ENCODE measurements around the gene ZSCAN31.

The ZSCAN31 gene

GRCh38 chr6:28281288-28282064 is 54.5 kb downstream of the ZSCAN31 start, which contains the start of gene PGBD1:
Gene PGBD1 (plus strand): TSS chr6:28281572. CDS start chr6:28283814, 2,242 bp downstream.
- Histone ChIP-seq H3K36me3 (ENCODE audit: insufficient read depth, low read length) (peaks cover 10% of the 10 kb centered on the region; the same call in 1 of the 2 replicates), H3K79me2 (ENCODE audit: insufficient read depth, low read length) (peaks cover 25% of the 10 kb centered on the region; the same call in 1 of the 2 replicates), H3K27me3 (ENCODE audit: insufficient read depth, low read length, poor library complexity, severe bottlenecking) (no peaks in the 10 kb centered on the region), H3K9me2 (replicated peaks; ENCODE audit: low read depth, low read length) (no peaks in the 10 kb centered on the region), H4K20me1 (ENCODE audit: insufficient read depth, low read length, poor library complexity, severe bottlenecking) (no peaks in the 10 kb centered on the region), H3K4me2 (ENCODE audit: low read depth, low read length, poor library complexity, severe bottlenecking) (peak within 1 kb of the TSS; percentile 66), H3K9me3 (ENCODE audit: insufficient read depth, low read depth, low read length) (no peaks in the 10 kb centered on the region), H3K4me3 (ENCODE audit: low read length, poor library complexity, severe bottlenecking) (peak within 1 kb of the TSS; percentile 83), H3F3A (ENCODE audit: low read depth) (no peaks in the 10 kb centered on the region), H3K4me1 (ENCODE audit: insufficient read depth, low read length, poor library complexity, severe bottlenecking) (peaks cover 29% of the 10 kb centered on the region), H3K9ac (ENCODE audit: low read depth, low read length, poor library complexity, severe bottlenecking) (peak within 1 kb of the TSS; percentile 79), H2AFZ (ENCODE audit: low read length) (peak within 1 kb of the TSS; percentile 89)
- peak; percentile 16; the same call in 1 of the 2 replicates for TF ChIP-seq CTCF (conservative IDR thresholded peaks at IDR 0.05; ENCODE audit: low read length)
- no peak for TF ChIP-seq EZH2phosphoT487 (IDR thresholded peaks at IDR 0.05; ENCODE audit: borderline replicate concordance)

DNA sequence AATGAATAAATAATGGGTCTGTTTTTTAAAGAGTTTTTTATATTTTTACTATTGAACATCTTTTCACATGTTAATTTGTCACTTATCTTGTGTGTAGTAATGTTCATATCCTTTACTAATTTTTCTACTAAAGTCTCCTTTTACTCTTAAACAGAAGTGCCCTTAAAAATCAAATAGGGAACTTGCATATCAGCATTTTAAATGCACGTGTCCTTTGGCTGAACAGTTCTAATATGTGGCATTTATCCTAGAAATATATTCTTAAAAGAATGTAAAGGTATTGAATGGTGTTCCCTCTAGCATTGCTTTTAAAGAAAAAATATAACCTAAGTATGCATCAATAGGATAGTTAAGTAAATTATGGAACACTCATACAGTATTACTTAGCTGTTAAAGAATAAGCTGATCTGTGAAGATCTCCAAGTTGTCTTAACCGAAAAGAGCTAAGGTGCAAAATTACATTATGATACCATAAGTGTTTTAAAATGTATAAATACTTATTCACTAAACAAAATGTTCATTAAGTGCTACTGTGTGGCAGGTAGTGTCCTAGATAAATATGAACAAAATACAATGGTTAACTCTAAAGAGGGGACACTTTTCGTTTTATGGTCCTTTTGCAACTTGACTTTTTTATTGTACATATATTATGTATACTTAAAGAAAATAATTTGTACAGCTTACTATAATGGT is 55.2 kb downstream of the ZSCAN31 start:
- Histone ChIP-seq H3K79me2 (ENCODE audit: insufficient read depth, low read length) (peaks cover 25% of the 10 kb centered on the region; the same call in 1 of the 2 replicates), H3K4me3 (ENCODE audit: low read length, poor library complexity, severe bottlenecking) (peak overlapping the region; percentile 83), H2AFZ (ENCODE audit: low read length) (peak overlapping the region; percentile 89), H3F3A (ENCODE audit: low read depth) (no peaks in the 10 kb centered on the region), H3K27me3 (ENCODE audit: insufficient read depth, low read length, poor library complexity, severe bottlenecking) (no peaks in the 10 kb centered on the region), H3K9ac (ENCODE audit: low read depth, low read length, poor library complexity, severe bottlenecking) (peak overlapping the region; percentile 79), H3K4me1 (ENCODE audit: insufficient read depth, low read length, poor library complexity, severe bottlenecking) (peaks cover 23% of the 10 kb centered on the region), H3K9me3 (ENCODE audit: insufficient read depth, low read depth, low read length) (no peaks in the 10 kb centered on the region), H3K36me3 (ENCODE audit: insufficient read depth, low read length) (peaks cover 17% of the 10 kb centered on the region; the same call in 1 of the 2 replicates), H4K20me1 (ENCODE audit: insufficient read depth, low read length, poor library complexity, severe bottlenecking) (no peaks in the 10 kb centered on the region), H3K9me2 (replicated peaks; ENCODE audit: low read depth, low read length) (no peaks in the 10 kb centered on the region), H3K4me2 (ENCODE audit: low read depth, low read length, poor library complexity, severe bottlenecking) (peak overlapping the region; percentile 66)
- TF ChIP-seq CTCF (conservative IDR thresholded peaks at IDR 0.05; ENCODE audit: low read length) (no peak), EZH2phosphoT487 (IDR thresholded peaks at IDR 0.05; ENCODE audit: borderline replicate concordance) (no peak)

DNA sequence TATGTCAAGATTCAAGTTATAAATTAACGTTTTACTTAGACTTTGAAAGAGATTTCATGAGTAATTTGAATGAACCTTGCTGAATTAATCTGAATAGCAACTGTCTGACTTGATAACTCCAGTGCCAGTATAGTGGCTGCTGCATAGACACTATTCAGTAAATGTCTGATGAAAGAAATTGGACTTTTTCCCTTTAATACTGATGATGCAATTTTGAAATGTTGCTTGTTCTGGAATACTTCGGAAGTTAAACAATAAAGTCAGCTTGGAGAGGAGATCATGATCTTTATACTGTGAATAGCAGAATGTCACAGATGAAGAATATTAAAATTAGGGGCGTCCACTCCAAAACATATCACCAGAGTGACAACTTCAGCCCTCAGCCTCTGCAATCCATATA is 58.2 kb downstream of the ZSCAN31 start:
- H3K9me2 ChIP-seq (replicated peaks; ENCODE audit: low read depth, low read length), result no peaks in the 10 kb centered on the region
- no peaks in the 10 kb centered on the region for H3F3A ChIP-seq (ENCODE audit: low read depth)
- H3K79me2 ChIP-seq (ENCODE audit: insufficient read depth, low read length), result peaks cover 12% of the 10 kb centered on the region; the same call in 1 of the 2 replicates
- no peak overlapping the region for H2AFZ ChIP-seq (ENCODE audit: low read length)
- no peak overlapping the region for H3K9ac ChIP-seq (ENCODE audit: low read depth, low read length, poor library complexity, severe bottlenecking)
- no peaks in the 10 kb centered on the region for H3K9me3 ChIP-seq (ENCODE audit: insufficient read depth, low read depth, low read length)
- H3K36me3 ChIP-seq (ENCODE audit: insufficient read depth, low read length), result peaks cover 31% of the 10 kb centered on the region; the same call in 1 of the 2 replicates
- no peaks in the 10 kb centered on the region for H3K4me1 ChIP-seq (ENCODE audit: insufficient read depth, low read length, poor library complexity, severe bottlenecking)
- H3K4me3 ChIP-seq (ENCODE audit: low read length, poor library complexity, severe bottlenecking), result no peak overlapping the region
- TF ChIP-seq EZH2phosphoT487 (IDR thresholded peaks at IDR 0.05; ENCODE audit: borderline replicate concordance) (no peak), CTCF (conservative IDR thresholded peaks at IDR 0.05; ENCODE audit: low read length) (no peak)
- no peak overlapping the region for H3K4me2 ChIP-seq (ENCODE audit: low read depth, low read length, poor library complexity, severe bottlenecking)
- H4K20me1 ChIP-seq (ENCODE audit: insufficient read depth, low read length, poor library complexity, severe bottlenecking), result no peaks in the 10 kb centered on the region
- no peaks in the 10 kb centered on the region for H3K27me3 ChIP-seq (ENCODE audit: insufficient read depth, low read length, poor library complexity, severe bottlenecking)
